Gastroesophageal sphincter (tissue), 3 donors: ENCODE data around the gene HIKESHI.

ENCODE experiments used
- EP300 ChIP-seq: sonication (generic); formaldehyde crosslinking; IDR thresholded peaks from one replicate; pipeline ENCODE4 v1.6.1; 2017; ENCODE audit warnings: antibody characterized with exemption, mild to moderate bottlenecking
- POLR2A ChIP-seq, 2 donors: fragments of 450-650 bp; IDR thresholded peaks; one replicate each; pipeline ENCODE4 v1.6.1; 2017; ENCODE audit warnings: antibody characterized with exemption in 2 of 2, mild to moderate bottlenecking in 2 of 2, moderate library complexity in 1 of 2
- POLR2AphosphoS5 ChIP-seq: sonication (generic); formaldehyde crosslinking; IDR thresholded peaks from one replicate; pipeline ENCODE4 v1.6.1; 2017; ENCODE audit warnings: antibody characterized with exemption
- TF ChIP-seq, protein P1 (sequence below), 4 experiments: fragments of 200-600 bp in 2 of 4; fragments of 450-650 bp in 2 of 4; sonication (generic) in 1 of 4; IDR thresholded peaks; one replicate each; pipeline ENCODE4 v1.5.1; 2017 to 2019; ENCODE audit warnings: antibody characterized with exemption in 4 of 4, mild to moderate bottlenecking in 2 of 4, moderate library complexity in 2 of 4

DNA sequence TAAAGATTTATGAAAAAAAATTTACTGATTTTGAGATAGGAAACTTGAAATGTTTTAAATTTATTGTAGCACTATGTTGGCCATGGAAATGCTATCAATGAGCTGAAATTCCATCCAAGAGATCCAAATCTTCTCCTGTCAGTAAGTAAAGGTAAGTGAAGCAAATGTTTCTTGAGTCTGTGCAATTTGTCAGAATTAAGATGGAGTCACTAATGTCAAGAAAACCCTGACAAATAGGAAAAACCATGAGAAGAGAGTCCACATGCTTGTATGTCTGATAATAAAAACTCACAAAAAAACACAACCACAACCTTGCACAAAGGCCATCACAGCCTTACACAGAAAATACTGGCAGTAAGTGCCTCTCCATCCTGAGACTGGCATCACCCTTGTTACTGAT is 44.6 kb upstream of the HIKESHI start:
- no peak for TF ChIP-seq POLR2AphosphoS5
- TF ChIP-seq, protein P1, sequence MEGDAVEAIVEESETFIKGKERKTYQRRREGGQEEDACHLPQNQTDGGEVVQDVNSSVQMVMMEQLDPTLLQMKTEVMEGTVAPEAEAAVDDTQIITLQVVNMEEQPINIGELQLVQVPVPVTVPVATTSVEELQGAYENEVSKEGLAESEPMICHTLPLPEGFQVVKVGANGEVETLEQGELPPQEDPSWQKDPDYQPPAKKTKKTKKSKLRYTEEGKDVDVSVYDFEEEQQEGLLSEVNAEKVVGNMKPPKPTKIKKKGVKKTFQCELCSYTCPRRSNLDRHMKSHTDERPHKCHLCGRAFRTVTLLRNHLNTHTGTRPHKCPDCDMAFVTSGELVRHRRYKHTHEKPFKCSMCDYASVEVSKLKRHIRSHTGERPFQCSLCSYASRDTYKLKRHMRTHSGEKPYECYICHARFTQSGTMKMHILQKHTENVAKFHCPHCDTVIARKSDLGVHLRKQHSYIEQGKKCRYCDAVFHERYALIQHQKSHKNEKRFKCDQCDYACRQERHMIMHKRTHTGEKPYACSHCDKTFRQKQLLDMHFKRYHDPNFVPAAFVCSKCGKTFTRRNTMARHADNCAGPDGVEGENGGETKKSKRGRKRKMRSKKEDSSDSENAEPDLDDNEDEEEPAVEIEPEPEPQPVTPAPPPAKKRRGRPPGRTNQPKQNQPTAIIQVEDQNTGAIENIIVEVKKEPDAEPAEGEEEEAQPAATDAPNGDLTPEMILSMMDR (IDR thresholded peaks at IDR 0.05), result no peak
- TF ChIP-seq POLR2A (IDR thresholded peaks at IDR 0.05), result no peak
- TF ChIP-seq EP300, result no peak
